Measurements from ENCODE around the gene PP2D1.
A peak's percentile ranks its signal among the peaks of the same experiment; 100 is the strongest.
"Not testable (repeated sequence)": the region's sequence is repeated elsewhere in the genome, so short reads cannot be mapped to it uniquely, and the experiment has no call there.

The PP2D1 gene

GRCh38 chr3:20039765-20040547 lies 27.9 kb upstream of the PP2D1 start, which contains the start of gene KAT2B:
Gene KAT2B (plus strand): TSS chr3:20040446. CDS start chr3:20040478, 32 bp downstream.
- peak; percentile 74 for DNase-seq

GRCh38 chr3:20039466-20039764 lies 27.4 kb upstream of the PP2D1 start:
- DNase-seq: no peak

DNA sequence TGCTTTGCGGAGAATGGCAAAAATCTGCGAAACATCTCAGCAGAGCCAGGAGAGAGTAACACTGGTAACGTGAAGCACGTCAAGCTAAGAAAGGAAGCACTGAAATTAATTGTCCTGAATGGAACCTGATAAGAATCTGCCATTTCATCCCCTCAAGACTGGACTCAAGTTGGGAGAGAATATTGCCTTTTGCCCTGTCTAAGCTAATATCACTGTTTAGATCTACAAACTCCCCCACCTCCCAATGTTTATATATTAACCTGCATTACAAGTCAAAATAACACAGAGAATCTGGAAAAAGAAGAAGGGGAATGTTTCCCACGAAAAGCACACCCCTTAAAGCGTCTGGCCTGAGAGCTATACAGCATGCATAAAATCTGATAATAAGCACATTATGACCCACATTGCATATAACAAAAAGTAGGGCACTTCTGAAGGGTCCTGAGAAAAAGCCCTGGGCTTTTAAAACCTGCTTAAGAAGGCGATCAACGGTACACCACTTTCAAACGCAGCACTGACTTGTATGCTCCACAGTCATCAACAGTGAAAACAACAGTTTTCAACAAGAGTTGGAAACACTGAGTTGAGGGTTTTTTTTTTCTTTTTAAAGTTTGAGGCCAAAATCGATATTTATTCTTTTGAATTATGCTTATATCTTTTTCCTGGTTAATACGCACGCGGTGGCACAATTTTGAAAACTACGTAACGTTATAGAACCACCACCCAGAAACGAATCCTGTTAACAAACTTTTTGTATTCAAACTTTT lies 26.8 kb upstream of the PP2D1 start:
- DNase-seq: no peak

DNA sequence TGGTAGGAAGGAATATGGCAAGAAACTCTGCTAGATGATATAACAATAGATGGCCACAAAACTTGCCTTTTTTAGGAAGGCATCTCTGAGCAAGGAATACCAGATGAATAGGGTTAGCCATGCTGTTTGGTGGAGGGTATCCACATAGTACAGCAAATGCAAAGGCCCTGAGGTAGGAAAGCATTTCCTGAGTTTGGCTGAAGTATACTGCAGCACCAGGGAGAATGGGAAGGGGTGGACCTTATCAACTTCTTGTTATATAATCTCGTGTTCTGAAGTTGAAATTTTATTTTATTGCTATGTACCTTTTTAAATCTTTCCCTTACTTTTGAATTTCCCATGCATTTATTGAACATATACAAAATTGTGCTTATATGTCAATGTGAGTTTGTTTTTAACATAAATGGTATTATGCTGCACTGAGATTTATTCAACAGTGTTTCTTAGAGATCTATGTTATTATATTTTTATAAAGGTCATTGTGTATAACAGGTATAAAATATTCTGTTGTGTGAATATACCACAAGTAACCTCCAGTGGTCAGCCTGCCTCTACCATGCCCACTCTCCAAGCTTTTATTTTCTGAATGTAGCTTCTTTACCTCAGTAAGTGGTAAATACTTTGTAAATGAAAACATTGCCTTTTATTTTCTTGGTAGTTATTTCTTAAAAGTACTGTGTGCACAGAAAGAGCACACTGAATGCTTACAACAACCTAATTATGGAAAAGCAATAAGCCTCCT lies 25.4 kb upstream of the PP2D1 start:
- no peak for DNase-seq

DNA sequence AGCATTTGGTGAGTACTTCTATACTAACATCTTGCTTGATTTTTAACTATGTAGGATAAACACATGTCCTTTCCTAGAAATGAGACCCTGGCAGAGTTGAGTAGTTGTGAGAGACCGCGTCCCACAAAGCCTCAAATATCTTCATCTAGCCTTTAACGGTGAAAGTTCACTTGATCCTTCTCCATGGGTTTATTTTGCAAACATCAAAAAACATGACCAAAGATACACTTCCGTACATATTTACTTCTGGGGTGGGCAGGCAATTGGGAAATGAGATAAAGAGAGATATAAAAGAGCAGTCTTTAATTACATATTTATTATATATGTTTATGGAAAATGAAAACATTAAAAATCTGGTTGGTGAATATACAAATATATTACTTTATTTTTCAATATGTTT lies 23.0 kb upstream of the PP2D1 start:
- DNase-seq: no peak

DNA sequence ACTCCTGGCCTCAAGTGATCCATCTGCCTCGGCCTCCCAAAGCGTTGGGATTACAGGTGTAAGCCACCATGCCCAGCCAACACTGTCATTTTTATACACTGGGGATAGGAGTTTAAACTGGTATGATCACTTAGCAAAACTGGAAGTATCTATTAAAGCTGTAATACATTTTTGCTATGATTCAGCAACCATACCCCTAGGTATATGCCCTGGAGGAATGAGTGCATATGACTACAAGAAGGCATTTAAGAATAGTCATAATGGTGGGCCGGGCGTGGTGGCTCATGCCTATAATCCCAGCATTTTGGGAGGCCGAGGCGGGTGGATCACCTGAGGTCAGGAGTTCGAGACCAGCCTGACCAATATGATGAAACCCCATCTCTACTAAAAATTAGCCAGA lies 19.9 kb upstream of the PP2D1 start:
- not testable (repeated sequence) for DNase-seq

- no peak for DNase-seq
Observed at GRCh38 chr3:20028905-20029331, 16.9 kb upstream of the PP2D1 start.

- DNase-seq: no peak
Observed at GRCh38 chr3:20027136-20027535, 15.1 kb upstream of the PP2D1 start.

DNA sequence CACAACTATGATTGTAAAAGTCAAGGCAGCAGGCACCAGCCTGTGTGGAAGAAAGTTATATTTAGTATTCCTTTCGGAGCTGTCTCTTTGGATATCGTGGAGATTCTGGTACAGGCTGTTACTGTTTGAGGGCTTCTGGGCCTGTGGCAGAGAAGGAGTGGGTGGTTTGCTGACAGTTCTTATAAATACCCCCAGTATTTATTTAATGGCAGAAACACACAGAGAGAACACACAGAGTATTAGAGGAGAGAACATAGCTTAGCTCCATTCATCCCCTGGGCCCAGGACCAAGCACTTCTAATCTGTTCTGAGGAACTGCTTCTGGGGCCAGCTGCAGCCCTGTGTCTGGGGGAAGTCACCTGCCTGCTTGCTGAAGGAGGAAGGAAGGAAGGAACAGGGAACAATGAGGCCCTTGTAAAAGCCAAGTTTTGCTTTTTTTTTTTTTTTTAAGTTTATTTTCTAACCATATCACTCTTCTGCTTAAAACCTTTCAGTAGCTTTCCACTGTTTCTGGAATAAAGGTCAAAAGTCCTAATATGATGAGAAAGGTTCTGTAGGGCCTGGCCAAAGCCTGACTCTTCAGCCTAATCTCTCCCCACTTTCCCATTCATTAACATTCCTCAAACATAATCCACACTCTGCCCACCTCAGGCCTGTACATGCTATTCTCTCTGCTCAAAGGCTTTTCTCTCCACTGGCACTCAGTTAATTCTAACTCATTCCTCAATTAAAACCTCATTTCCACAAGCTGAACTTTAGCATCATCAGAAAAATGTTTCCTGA lies 11.8 kb upstream of the PP2D1 start:
- no peak for DNase-seq

GRCh38 chr3:20022954-20023622 lies 11.0 kb upstream of the PP2D1 start:
- no peak for DNase-seq

GRCh38 chr3:20016076-20016475 lies 4.0 kb upstream of the PP2D1 start:
- not testable (repeated sequence) for DNase-seq

GRCh38 chr3:20015525-20015924 lies 3.5 kb upstream of the PP2D1 start:
- no peak for DNase-seq

GRCh38 chr3:20013396-20013795 lies 1.3 kb upstream of the PP2D1 start:
- DNase-seq: no peak

GRCh38 chr3:20008646-20009045 lies 3.4 kb downstream of the PP2D1 start:
- no peak for DNase-seq

DNA sequence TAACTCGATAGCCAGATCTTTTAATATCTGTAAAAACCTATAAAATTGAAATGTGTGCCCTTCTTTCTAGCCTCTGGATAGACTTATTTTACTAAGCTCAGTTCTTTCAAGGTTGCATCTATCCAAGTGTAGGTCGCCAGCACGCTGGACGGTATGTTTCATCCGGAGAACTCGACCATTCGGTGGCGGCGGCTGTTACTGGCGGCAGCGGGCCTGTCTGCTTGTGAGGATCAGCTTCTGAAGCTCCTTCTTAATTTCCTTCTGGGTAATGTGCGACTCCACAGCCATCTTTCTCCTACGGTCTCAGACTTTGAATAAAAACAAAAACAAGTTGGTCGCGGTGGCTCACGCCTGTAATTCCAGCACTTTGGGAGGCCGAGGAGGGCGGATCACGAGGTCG lies 4.1 kb downstream of the PP2D1 start:
- DNase-seq: no peak

GRCh38 chr3:20001932-20002331 lies 10.1 kb downstream of the PP2D1 start:
- no peak for DNase-seq

GRCh38 chr3:19997502-19997901 lies 14.6 kb downstream of the PP2D1 start:
- no peak for DNase-seq

DNA sequence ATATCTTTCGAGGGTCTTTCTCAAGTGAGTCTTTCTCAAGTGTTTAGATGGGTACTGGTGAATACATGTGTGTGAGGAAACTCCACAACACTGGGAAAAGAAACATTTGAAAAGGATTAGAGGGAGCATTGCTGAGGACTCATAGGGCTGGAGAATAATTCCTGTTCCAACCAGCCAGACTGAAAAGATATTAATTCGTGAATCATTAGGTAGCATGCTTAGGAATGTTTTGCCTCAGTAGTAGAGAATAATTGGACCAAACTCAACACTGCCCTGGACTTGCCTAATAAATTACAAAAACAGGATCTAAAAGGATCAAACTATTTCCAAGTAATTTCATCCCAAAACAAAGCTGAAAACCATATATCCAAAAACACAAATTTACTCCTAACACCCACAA lies 17.3 kb downstream of the PP2D1 start:
- no peak for DNase-seq

GRCh38 chr3:19988904-19989303 lies 23.2 kb downstream of the PP2D1 start:
- not testable (repeated sequence) for DNase-seq

DNA sequence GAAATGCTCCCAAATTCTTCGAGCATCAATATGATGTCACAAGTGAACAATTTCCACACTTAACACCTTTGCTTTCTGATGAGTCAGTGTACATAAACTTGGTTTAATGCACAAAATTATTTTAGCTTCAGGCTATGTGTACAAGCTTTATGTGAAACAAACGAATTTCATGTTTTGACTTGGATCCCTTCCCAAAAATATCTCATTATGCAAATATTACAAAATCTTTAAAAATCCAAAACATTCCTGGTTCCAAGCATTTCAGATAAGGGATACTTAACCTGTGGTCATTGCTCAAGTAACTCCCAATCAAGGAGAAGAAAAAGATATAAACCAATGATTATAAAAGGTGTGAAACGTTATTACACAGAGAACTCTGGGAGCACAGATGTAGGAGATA lies 40.0 kb downstream of the PP2D1 start:
- DNase-seq: no peak

- DNase-seq: no peak
Observed at GRCh38 chr3:19970327-19970726, 41.7 kb downstream of the PP2D1 start.

GRCh38 chr3:19967812-19968211 lies 44.3 kb downstream of the PP2D1 start:
- DNase-seq: no peak

Measured in effector CD4-positive, alpha-beta T cell (primary cell).